H1 (cell line): ENCODE measurements around the gene MYNN. TPM values are rescaled to one million over a fixed set of nuclear protein-coding genes. Genes with fewer than 3 reads are reported as not detected.

Experiments used
- CBX5 ChIP-seq: fragments of 300-800, 300-1000 bp; sonication (generic); IDR thresholded peaks from 2 replicates; pipeline ENCODE4 v1.7.1; 2016; ENCODE audit warnings: antibody characterized with exemption, low read length, low read depth
- CREB1 ChIP-seq: IDR thresholded peaks from 2 replicates; pipeline ENCODE4 v1.6.1; 2012; ENCODE audit warnings: inconsistent platforms
- FOSL1 ChIP-seq: IDR thresholded peaks from 2 replicates; pipeline ENCODE4 v1.6.1; 2011; ENCODE audit warnings: mild to moderate bottlenecking, low read depth, low read length, moderate library complexity; ENCODE audit not compliant: insufficient read depth
- GABPA ChIP-seq: IDR thresholded peaks from 2 replicates; pipeline ENCODE4 v1.6.1; 2011; ENCODE audit warnings: mild to moderate bottlenecking, low read length, moderate library complexity, borderline replicate concordance; ENCODE audit not compliant: insufficient read depth
- POLR2AphosphoS5 ChIP-seq: IDR thresholded peaks from 2 replicates; pipeline ENCODE4 v1.6.1; 2011; ENCODE audit warnings: low read depth, low read length
- POU5F1 ChIP-seq: IDR thresholded peaks from 2 replicates; pipeline ENCODE4 v1.6.1; 2011; ENCODE audit warnings: low read depth, mild to moderate bottlenecking, low read length, moderate library complexity
- SP4 ChIP-seq: IDR thresholded peaks from 2 replicates; pipeline ENCODE4 v1.6.1; 2012; ENCODE audit warnings: low read length, inconsistent platforms
- TAF7 ChIP-seq: optimal IDR thresholded peaks from 2 replicates; pipeline ENCODE3; 2011; ENCODE audit warnings: low read depth, mild to moderate bottlenecking, inconsistent platforms, low read length, moderate library complexity, borderline replicate concordance
- TEAD4 ChIP-seq: IDR thresholded peaks from 2 replicates; pipeline ENCODE4 v1.6.1; 2012; ENCODE audit warnings: low read depth, low read length, inconsistent platforms, mixed read lengths
- ZNF274 ChIP-seq: IDR thresholded peaks from 2 replicates; pipeline ENCODE4 v1.7.0; 2012; ENCODE audit warnings: low read length, borderline replicate concordance; ENCODE audit errors: extremely low read depth
- polyA plus RNA-seq, 7 experiments: library from polyadenylated mRNA; depleted of rRNA in 3 of 7; stranded (reverse) in 5 of 7; unstranded in 2 of 7; fragments of >200 nt in 5 of 7; fragments of 200-250 nt in 2 of 7; gene quantifications; 1 replicate in 5 of 7; 2 replicates in 1 of 7; 4 replicates in 1 of 7; pipeline versions ENCODE4 v1.2.1 to v1.2.3, GENCODE V29; 2011 to 2013; ENCODE audit warnings: missing spikeins in 2 of 7, mixed read lengths in 2 of 7
- total RNA-seq: library from RNA; stranded (reverse); fragmentation: NEBNext Ultra II Directional; extraction: Animal tissue kit (Norgen Biotek cat#: 25700); gene quantifications from 2 replicates; pipeline ENCODE4 v1.2.1, GENCODE V29; 2021
- TF ChIP-seq, protein P1 (sequence below): IDR thresholded peaks from 2 replicates; pipeline ENCODE4 v1.6.1; 2011; ENCODE audit warnings: low read depth, mild to moderate bottlenecking, low read length; ENCODE audit not compliant: insufficient read depth
- TF ChIP-seq, protein P2 (sequence below): IDR thresholded peaks from 2 replicates; pipeline ENCODE4 v1.6.1; 2012; ENCODE audit warnings: inconsistent platforms
- TF ChIP-seq, protein P3 (sequence below): IDR thresholded peaks from 2 replicates; pipeline ENCODE4 v1.6.1; 2012; ENCODE audit warnings: inconsistent platforms

Gene MYNN
- total and polyA plus RNA-seq, 2 of the 8 experiments (the other 6 are each of a cell fraction or from before 2014, with no cell fraction given), result 7.3 to 15.2 TPM

DNA sequence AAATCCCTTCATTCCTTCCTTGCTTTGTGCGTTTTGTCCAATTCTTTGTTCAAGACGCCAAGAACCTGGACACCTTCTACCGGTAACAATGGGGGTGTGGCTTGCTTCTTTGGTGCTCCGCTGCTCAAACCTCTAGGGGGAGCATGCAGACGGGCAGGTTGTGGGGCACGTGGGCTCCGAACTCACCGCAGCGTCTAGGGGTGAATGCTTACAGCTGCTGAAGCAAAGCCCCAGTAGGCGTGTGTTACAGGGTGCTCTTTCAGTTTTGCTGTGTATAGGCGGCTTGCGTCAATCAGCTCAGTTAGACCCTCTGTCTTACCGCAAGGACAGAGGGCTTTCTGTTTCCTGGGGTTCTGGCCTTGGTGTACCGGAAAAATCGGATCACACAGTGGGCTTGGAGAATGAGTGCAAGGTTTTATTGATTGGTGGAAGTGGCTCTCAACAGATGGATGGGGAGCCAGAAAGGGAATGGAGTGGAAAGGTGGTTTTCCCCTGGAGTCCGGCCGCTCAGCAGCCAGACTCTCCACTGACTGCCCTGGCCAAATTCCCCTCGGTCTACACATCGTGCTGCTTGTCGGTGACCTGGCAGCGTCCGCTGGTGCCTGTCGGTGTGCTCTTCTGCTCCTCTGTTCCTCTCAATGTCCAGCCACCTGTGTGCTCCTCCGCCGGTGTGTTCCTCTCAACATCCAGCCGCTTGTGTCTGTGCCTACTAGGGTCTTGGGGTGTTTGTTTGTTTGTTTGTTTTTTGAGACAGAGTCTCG is 40.7 kb downstream of the MYNN start (continued):
- TF ChIP-seq, protein P1, sequence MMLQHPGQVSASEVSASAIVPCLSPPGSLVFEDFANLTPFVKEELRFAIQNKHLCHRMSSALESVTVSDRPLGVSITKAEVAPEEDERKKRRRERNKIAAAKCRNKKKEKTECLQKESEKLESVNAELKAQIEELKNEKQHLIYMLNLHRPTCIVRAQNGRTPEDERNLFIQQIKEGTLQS, result 0 out of 2 replicates have a peak, but pooled peaks have one; percentile 22
- TF ChIP-seq SP4 (no peak), ZNF274 (no peak), CREB1 (0 out of 2 replicates have a peak, but pooled peaks have one; percentile 33), FOSL1 (no peak), POU5F1 (no peak), GABPA (no peak), TAF7 (no peak), POLR2AphosphoS5 (no peak), TEAD4 (no peak), CBX5 (no peak)
- TF ChIP-seq, protein P2, sequence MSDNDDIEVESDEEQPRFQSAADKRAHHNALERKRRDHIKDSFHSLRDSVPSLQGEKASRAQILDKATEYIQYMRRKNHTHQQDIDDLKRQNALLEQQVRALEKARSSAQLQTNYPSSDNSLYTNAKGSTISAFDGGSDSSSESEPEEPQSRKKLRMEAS, result peak; percentile 97
- TF ChIP-seq, protein P3, sequence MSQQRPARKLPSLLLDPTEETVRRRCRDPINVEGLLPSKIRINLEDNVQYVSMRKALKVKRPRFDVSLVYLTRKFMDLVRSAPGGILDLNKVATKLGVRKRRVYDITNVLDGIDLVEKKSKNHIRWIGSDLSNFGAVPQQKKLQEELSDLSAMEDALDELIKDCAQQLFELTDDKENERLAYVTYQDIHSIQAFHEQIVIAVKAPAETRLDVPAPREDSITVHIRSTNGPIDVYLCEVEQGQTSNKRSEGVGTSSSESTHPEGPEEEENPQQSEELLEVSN, result peak; percentile 85
